A673 (cell line): Measurements from ENCODE around the gene DES. TPM values are rescaled to one million over a fixed set of nuclear protein-coding genes. Genes with fewer than 3 reads are reported as not detected.
A peak's percentile ranks its signal among the peaks of the same experiment; 100 is the strongest.

Source experiments
- BruUV-seq: library from RNA; stranded (reverse); fragments of 400-500 nt; replicated peaks from 2 replicates; lab custom pipeline; 2021; lab: Mats Ljungman, UMichigan
- CTCF ChIA-PET: fragments of 300-600 bp; sonication (Branson Sonifier 250); formaldehyde crosslinking; loops from one replicate; lab custom pipeline; 2022; ENCODE audit warnings: antibody characterized with exemption; lab: Charles Lee
- POLR2A ChIA-PET: fragments of 300-600 bp; sonication (Branson Sonifier 250); formaldehyde crosslinking; loops from one replicate; lab custom pipeline; 2022; ENCODE audit warnings: antibody characterized with exemption; ENCODE audit not compliant: low non-redundant PET; lab: Charles Lee
- DNase-seq: peaks from one replicate; pipeline ENCODE4 v3.0.0-alpha.2; 2015; ENCODE audit warnings: low spot score
- H3K27ac ChIP-seq: fragments of 200-600 bp; sonication (generic); 2 replicates; pipeline ENCODE4 v1.5.1; 2016; ENCODE audit warnings: mixed run types, low read depth, mild to moderate bottlenecking, mixed read lengths, antibody characterized with exemption, low read length; ENCODE audit not compliant: poor library complexity, severe bottlenecking
- H3K27me3 ChIP-seq: fragments of 200-600 bp; sonication (generic); replicated peaks from 2 replicates; pipeline ENCODE4 v1.6.1; 2017; ENCODE audit warnings: mixed run types, low read depth, mild to moderate bottlenecking, mixed read lengths, antibody characterized with exemption, low read length; ENCODE audit not compliant: insufficient read depth, poor library complexity
- H3K36me3 ChIP-seq: fragments of 200-600 bp; sonication (generic); 2 replicates; pipeline ENCODE4 v1.6.1; 2016; ENCODE audit warnings: mixed run types, mild to moderate bottlenecking, mixed read lengths, antibody characterized with exemption, low read length; ENCODE audit not compliant: insufficient read depth, poor library complexity, severe bottlenecking
- H3K4me1 ChIP-seq: fragments of 200-600 bp; sonication (generic); 2 replicates; pipeline ENCODE4 v1.6.1; 2017; ENCODE audit warnings: mixed run types, mild to moderate bottlenecking, mixed read lengths, antibody characterized with exemption, low read length; ENCODE audit not compliant: insufficient read depth, poor library complexity, severe bottlenecking
- H3K4me3 ChIP-seq: fragments of 200-600 bp; sonication (generic); 2 replicates; pipeline ENCODE4 v1.5.1; 2016; ENCODE audit warnings: low read depth, mixed run types, mild to moderate bottlenecking, mixed read lengths, low read length; ENCODE audit not compliant: poor library complexity, severe bottlenecking
- H3K9me3 ChIP-seq: fragments of 200-600 bp; sonication (generic); 2 replicates; pipeline ENCODE4 v1.6.1; 2016; ENCODE audit warnings: mixed run types, low read depth, mild to moderate bottlenecking, mixed read lengths, antibody characterized with exemption, low read length; ENCODE audit not compliant: poor library complexity, severe bottlenecking
- EZH2 ChIP-seq: fragments of 200-600 bp; sonication (generic); IDR thresholded peaks from 2 replicates; pipeline ENCODE4 v1.6.1; 2017; ENCODE audit warnings: borderline replicate concordance, low read depth, mild to moderate bottlenecking, mixed read lengths, antibody characterized with exemption, low read length; ENCODE audit not compliant: poor library complexity, severe bottlenecking
- intact Hi-C: fragments of 100-400 bp; cut with micrococcal nuclease; formaldehyde crosslinking; loops from one replicate; pipeline ENCODE4 v1.10.0; 2022; ENCODE audit not compliant: unreplicated experiment
- total RNA-seq: library from RNA; stranded (reverse); gene quantifications from 2 replicates; pipeline ENCODE4 v1.2.3, GENCODE V29; 2021
- TF ChIP-seq, protein P1 (sequence below): fragments of 300-800, 200-600 bp; sonication (generic); conservative IDR thresholded peaks from 2 replicates; pipeline ENCODE4 v1.5.1; 2017; ENCODE audit warnings: low read depth, mild to moderate bottlenecking, antibody characterized with exemption, low read length, moderate library complexity, mixed read lengths

The DES gene
- total RNA-seq, 1 experiment from 2014 or later, result not detected

DNA sequence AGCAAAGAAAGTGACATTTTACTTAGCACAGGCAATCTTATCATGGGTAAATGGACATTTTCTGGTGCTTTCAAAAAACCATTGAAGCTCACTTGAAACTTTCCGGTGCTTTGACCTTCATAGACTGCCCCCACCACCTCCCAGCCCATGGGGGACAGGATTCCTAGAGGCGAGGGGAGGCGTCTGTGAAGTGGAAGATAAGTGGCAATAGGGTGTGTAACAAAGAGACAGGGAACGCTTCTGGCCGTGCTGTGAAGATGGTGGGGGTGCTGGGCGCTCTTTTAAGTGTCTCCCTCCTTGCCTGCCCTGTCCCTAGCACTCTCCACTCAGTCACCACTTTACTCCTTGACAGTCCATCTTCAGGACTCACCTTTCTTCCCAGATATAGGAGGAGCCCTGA is 57.1 kb downstream of the DES start:
- Histone ChIP-seq H3K4me3 (no peak overlapping the region), H3K27ac (no peak overlapping the region), H3K27me3 (no peaks in the 10 kb centered on the region), H3K4me1 (peaks cover 4% of the 10 kb centered on the region), H3K9me3 (no peaks in the 10 kb centered on the region), H3K36me3 (no peaks in the 10 kb centered on the region)
- TF ChIP-seq, protein P1, sequence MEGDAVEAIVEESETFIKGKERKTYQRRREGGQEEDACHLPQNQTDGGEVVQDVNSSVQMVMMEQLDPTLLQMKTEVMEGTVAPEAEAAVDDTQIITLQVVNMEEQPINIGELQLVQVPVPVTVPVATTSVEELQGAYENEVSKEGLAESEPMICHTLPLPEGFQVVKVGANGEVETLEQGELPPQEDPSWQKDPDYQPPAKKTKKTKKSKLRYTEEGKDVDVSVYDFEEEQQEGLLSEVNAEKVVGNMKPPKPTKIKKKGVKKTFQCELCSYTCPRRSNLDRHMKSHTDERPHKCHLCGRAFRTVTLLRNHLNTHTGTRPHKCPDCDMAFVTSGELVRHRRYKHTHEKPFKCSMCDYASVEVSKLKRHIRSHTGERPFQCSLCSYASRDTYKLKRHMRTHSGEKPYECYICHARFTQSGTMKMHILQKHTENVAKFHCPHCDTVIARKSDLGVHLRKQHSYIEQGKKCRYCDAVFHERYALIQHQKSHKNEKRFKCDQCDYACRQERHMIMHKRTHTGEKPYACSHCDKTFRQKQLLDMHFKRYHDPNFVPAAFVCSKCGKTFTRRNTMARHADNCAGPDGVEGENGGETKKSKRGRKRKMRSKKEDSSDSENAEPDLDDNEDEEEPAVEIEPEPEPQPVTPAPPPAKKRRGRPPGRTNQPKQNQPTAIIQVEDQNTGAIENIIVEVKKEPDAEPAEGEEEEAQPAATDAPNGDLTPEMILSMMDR, result no peak
- ChIA-PET CTCF (no interaction called here), POLR2A (no interaction called here)
- no peak for DNase-seq
- intact Hi-C loops, result loop anchor here (5.0 kb wide), 1 partner anchor 47 kb away; no protein-coding TSS in a partner anchor
- BruUV-seq, result no TSS peak

DNA sequence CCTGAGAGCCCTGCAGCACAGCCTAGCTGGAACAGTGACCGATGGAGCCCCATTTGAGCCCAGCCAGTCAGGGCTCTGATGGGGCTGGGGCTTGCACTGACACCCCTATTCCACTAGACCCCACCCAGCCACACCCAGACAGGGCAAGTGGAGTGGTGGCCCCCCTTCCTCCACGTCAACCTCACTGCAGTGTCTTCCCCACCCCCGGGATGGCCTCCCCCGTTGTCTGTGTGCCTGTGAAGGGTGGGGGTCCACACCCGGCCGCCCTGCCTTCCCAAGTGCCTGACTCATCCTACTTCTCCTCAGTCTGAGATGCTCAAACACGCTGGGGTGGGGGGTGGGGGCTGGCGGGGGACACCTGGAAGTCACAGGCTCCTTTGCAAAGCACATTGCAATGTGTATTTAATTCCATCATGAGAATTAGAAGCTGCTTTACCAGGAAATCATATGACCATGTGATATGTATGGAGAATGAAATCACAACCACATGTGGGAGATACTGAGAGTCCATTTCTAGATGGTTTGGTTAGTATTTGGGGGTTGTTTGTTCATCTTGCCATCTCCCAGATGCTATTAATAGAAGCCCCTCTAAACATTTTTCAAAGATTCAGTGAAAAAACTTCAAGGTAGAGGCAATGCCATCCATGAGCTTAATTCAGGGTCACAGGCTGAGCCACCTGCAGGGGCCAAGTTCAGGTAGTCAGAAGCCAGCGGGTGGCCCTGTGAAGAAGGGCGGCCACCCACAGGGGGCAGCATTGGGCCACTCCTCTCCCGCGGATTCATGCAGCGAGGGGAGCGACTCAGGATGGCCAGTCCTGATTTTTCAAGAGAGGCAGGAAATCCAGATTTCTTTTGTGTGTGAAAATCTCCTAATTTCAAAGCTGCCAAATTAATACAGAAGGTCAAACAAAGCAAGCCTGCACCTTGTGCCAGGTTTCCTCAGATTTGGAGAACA is 57.8 kb downstream of the DES start:
- no peak overlapping the region for H3K27ac ChIP-seq
- no TSS peak for BruUV-seq
- H3K4me3 ChIP-seq, result no peak overlapping the region
- ChIA-PET CTCF (interaction anchor here (0.7 to 2.0 kb wide), 2 partner anchors 51 to 54 kb away, joined by 4 to 7 read pairs; no protein-coding TSS in a partner anchor), POLR2A (no interaction called here)
- DNase-seq, result peak; percentile 66
- H3K36me3 ChIP-seq, result no peaks in the 10 kb centered on the region
- intact Hi-C loops, result loop anchor here (5.0 kb wide), 1 partner anchor 46 kb away; no protein-coding TSS in a partner anchor
- no peaks in the 10 kb centered on the region for H3K9me3 ChIP-seq
- no peaks in the 10 kb centered on the region for H3K27me3 ChIP-seq
- peaks cover 4% of the 10 kb centered on the region for H3K4me1 ChIP-seq
- TF ChIP-seq, protein P1, result peak; percentile 91
- TF ChIP-seq EZH2, result no peak

Other genes with a start within 250 kb of the DES start
- 1.9 and 2.2 TPM in 2 replicates for gene SLC23A3, start 248.3 kb upstream of the DES start, total RNA-seq
- 38.0 and 40.3 TPM in 2 replicates for gene CNPPD1, start 241.5 kb upstream of the DES start, total RNA-seq
- 53.1 and 59.0 TPM in 2 replicates for gene RETREG2, start 240.1 kb upstream of the DES start, total RNA-seq
- gene ZFAND2B, start 211.6 kb upstream of the DES start, total RNA-seq, result 20.0 and 23.7 TPM in 2 replicates
- 87.7 and 101 TPM in 2 replicates for gene ABCB6, start 199.4 kb upstream of the DES start, total RNA-seq
- 50.0 and 55.6 TPM in 2 replicates for gene ATG9A, start 188.7 kb upstream of the DES start, total RNA-seq
- gene ANKZF1, start 188.6 kb upstream of the DES start, total RNA-seq, result 30.6 and 39.1 TPM in 2 replicates
- 6.9 and 8.4 TPM in 2 replicates for gene GLB1L, start 172.9 kb upstream of the DES start, total RNA-seq
- gene STK16, start 172.9 kb upstream of the DES start, total RNA-seq, result 22.0 and 27.6 TPM in 2 replicates
- not detected in 2 replicates for gene TUBA4B, start 165.1 kb upstream of the DES start, total RNA-seq
- 62.9 and 68.0 TPM in 2 replicates for gene TUBA4A, start 164.5 kb upstream of the DES start, total RNA-seq
- gene DNAJB2, start 139.0 kb upstream of the DES start, total RNA-seq, result 24.4 and 24.6 TPM in 2 replicates
- gene PTPRN, start 109.0 kb upstream of the DES start, total RNA-seq, result 0.30 TPM in 1 of 2 replicates, not detected in the other
- gene RESP18, start 85.6 kb upstream of the DES start, total RNA-seq, result not detected in 2 replicates
- 69.2 and 83.0 TPM in 2 replicates for gene DNPEP, start 30.5 kb upstream of the DES start, total RNA-seq
- 8.4 and 15.7 TPM in 2 replicates for gene SPEG, start 16.5 kb downstream of the DES start, total RNA-seq
- 32.1 and 45.8 TPM in 2 replicates for gene GMPPA, start 80.5 kb downstream of the DES start, total RNA-seq
- gene ASIC4, start 96.1 kb downstream of the DES start, total RNA-seq, result 0.45 and 1.2 TPM in 2 replicates
- 13.8 and 15.8 TPM in 2 replicates for gene CHPF, start 125.4 kb downstream of the DES start, total RNA-seq
- 4.6 and 7.6 TPM in 2 replicates for gene TMEM198, start 125.7 kb downstream of the DES start, total RNA-seq
- 23.1 and 46.6 TPM in 2 replicates for gene OBSL1, start 153.2 kb downstream of the DES start, total RNA-seq
- 0.70 TPM in 1 of 2 replicates, not detected in the other for gene INHA, start 153.9 kb downstream of the DES start, total RNA-seq
- 35.6 and 43.9 TPM in 2 replicates for gene STK11IP, start 179.5 kb downstream of the DES start, total RNA-seq
- gene SLC4A3, start 209.3 kb downstream of the DES start, total RNA-seq, result 0.52 and 1.5 TPM in 2 replicates